Renal cortex interstitium (tissue), 11 donors: ENCODE measurements around the gene PARVB. TPM values are rescaled to one million over a fixed set of nuclear protein-coding genes. Genes with fewer than 3 reads are reported as not detected.
"Not testable (repeated sequence)": the region's sequence is repeated elsewhere in the genome, so short reads cannot be mapped to it uniquely, and the experiment has no call there.

Experiments used
- DNase-seq, 11 donors: peaks; one replicate each; pipeline ENCODE4 v3.0.0-alpha.2; 2013; ENCODE audit warnings: low read depth in 9 of 11, low spot score in 4 of 11; ENCODE audit errors: extremely low read depth in 1 of 11
- polyA plus RNA-seq, 3 donors: library from polyadenylated mRNA; unstranded; fragments of 120-200 nt; gene quantifications; one replicate each; pipeline ENCODE4 v1.2.1, GENCODE V29; 2013; ENCODE audit not compliant: insufficient read length in 3 of 3

The PARVB gene
- polyA plus RNA-seq, 3 donors, result 16.2 to 21.7 (median 20.2) TPM

DNA sequence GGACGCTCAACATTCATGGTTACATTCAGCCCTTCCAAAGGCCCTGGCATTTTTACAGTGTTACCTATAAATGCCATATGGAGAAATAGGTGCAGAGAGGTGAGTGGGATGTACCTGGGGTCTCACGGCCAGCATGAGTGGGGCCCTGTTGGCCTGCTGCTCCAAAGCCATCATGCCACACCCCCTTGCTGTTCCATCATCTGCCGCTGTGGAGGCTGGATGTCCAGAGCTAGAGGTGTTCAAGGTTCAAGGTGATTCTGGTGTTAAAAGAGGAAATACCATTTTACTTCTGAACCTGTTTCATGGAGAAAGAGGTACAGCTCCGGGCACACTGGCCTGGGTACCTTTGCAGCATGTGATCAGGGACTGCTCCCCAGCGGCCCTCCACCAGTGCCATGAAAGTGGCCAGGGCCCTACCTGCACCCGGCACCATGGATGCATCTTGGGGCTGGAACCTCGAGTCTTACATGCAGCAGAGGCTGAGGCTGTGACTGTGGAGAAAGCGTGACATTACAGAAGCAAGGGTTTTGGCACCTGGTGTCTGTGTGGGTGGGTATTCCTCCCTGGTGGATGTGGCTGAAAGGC lies 68.6 kb downstream of the PARVB start:
- DNase-seq, result no peak

GRCh38 chr22:44093791-44094190 lies 69.7 kb downstream of the PARVB start:
- no peak for DNase-seq

DNA sequence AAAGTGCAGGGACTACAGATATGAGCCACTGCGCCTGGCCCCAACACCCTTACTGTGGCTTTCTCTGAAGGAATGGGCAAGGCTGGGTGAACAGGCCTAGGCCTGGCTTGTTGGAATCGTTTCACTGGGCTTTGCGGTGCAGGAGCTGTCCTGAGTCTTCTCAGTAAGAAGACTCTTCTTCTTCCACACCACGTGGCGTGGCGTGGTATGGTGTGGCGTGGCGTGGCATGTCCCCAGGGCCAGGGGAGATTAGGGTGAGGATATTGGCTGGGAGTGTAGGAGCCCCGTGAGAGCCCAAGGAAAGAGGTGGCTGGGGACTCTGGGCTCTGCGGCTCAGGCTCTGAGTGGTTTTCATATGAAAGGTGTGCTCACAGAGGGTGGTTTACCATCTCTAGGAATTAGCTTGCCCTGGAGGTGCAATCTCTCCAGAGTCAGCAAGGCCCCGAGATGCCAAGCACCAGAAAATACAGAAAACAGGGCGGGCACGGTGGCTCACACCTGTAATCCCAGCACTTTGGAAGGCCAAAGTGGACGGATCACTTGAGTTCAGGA lies 70.7 kb downstream of the PARVB start:
- no peak for DNase-seq

DNA sequence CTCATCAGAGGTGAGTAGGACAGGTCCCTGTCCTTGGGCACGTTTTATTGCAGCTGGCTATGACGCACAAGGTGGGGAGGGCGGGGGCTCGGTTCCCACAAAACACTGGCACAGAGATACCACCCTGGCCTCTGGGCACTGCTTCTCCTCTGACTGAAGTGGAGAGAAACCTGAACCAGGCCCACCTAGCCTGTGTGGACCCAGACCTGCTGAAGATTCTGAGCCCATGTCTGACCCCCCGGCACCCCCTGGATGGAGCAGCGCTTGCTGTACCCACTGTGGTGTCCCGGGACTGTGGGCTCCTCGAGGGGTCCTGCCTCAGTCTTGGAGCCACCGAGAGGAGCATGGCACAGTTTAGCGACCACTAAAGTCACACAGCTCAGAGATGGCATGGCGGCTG lies 72.6 kb downstream of the PARVB start:
- DNase-seq, result no peak

- DNase-seq, result no peak
Observed at GRCh38 chr22:44097263-44098020, 73.3 kb downstream of the PARVB start.

DNA sequence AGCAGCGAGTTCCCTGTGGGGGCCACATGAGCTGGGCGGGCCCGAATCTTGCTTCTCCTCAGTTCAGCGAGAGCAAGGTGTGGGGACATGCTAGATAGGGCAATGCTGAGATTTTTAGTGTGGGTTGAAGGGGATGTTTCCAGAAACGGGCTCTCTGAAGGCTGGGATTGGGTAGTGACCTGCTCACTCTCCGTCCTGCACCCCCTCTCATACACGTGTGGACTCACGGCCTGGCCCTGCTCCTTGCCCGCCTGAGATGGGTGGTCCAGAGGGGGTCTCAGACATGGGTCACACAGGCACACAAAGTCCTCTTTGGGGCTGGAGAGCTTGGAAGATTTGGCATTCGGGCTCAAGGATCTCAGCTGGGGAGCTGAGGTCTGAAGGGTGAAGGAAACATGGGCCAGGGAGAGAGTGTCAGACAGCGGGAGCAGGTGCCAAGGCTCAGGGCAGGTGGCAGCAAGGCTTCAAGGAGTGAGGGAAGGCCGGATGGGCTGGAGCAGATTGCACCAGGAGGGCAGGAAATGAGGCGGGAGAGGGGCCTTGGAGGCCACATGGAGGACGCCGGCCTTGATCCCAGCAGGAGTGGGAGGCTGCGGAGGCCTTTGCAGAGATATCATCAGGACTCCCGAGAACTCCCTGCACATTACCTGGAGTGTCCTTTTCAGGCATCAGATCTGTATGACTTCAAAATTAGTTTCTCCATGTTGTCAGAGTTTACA lies 74.1 kb downstream of the PARVB start:
- DNase-seq, result no peak

DNA sequence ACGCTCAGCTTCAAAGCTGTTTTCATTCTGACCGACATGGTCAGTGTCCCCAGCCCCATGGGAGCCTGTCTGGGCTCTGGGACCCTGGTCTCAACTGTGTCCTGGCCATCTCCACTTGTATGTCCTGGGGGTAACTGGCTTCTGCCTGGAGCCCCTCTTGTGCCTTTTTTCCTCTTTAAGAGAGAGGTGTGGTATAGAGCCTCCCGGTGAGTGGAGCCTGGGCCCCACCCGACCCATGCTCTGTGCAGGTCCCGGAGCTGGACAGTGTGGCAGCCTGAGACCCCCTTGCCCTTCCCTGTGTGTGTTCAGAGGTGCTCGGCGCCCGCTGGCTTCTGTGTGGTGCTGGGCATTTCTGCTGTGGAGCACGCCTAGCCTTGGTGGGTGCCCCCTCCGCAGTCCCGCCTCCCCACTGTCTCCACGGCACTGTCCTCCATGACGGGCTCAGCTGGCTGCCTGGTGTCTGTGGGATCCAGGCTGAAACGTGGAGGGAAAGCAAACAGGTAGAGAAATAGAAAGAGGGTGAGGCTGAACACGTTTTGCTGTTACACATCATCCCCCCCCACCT lies 74.9 kb downstream of the PARVB start:
- DNase-seq, result no peak

GRCh38 chr22:44099696-44100095 lies 75.6 kb downstream of the PARVB start:
- no peak for DNase-seq

DNA sequence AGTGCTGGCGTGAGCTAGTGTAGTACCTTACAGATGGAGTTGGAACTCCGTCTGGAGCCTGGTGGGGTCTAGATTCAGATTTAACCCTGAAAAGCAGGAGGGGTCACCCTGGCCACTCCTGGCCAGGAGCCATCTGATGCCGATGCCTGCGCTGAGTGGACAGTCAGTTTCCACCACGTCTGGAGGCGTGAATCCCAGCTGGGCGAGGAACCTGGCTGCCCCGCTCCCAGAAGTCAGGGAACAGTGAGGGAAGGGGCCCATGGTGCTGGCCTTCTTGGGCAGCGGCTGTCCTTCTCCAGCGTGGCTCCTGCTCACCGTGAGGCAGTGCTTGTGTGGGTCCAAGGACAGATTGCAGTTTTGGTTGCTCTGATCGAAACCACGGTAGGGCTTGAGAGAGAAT lies 76.3 kb downstream of the PARVB start:
- no peak for DNase-seq

DNA sequence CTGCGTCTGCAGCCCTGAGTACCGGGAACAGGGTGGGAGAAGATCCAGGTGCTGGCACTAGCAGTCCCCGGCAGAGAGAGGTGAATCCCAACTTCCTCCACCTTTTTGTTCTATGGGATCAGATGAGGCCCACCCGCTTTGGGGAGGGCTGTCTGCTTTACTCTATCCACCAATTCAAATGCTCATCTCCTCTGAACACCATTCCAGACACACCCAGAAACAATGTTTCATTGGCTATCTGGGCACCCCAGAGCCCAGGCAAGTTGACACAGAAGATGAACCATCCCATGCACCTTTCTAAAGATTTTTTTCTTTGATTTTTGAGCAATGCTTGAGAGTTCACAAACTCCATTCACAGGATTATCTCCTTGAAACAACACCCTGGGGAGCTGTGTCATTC lies 78.0 kb downstream of the PARVB start:
- no peak for DNase-seq

GRCh38 chr22:44102856-44103255 lies 78.8 kb downstream of the PARVB start:
- DNase-seq, result no peak

- no peak for DNase-seq
Observed at GRCh38 chr22:44103735-44104480, 79.8 kb downstream of the PARVB start.

DNA sequence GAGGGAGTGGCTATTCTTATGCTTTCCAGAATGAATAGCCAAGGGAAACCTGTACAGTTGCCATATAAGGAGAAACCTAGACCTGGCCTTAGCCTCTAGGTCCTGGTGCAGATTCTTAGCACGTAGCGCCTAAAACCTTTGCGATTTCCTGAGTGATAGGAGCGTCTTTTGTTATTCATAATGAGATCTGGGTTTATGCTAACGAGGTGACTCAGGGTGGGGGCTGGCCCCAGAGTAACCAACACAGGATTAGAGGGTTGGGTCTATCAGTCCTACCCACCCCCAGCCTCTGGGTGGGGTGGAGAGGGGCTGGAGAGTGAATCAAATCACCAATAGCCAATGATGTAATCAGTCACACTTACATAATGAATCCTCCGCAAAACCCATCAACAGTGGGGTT lies 83.2 kb downstream of the PARVB start:
- DNase-seq, result no peak

DNA sequence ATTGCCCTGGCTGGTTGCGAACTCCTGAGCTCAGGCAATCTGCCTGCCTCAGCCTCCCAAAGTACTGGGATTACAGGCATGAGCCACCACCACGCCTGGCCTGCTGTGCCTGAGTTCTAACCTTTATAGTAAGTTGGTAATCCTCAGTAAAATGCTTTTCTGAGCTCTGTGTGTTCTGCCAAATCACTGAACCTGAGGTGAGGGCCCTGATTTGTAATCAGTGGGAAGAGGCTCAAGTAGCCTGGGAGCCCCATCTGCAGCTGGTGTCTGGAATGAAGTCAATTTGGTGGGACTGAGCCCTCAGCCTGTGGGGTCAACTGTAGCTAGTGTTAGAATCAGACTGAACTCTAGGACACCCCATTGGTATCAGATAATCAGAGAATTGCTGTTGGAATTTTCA lies 84.0 kb downstream of the PARVB start:
- no peak for DNase-seq

DNA sequence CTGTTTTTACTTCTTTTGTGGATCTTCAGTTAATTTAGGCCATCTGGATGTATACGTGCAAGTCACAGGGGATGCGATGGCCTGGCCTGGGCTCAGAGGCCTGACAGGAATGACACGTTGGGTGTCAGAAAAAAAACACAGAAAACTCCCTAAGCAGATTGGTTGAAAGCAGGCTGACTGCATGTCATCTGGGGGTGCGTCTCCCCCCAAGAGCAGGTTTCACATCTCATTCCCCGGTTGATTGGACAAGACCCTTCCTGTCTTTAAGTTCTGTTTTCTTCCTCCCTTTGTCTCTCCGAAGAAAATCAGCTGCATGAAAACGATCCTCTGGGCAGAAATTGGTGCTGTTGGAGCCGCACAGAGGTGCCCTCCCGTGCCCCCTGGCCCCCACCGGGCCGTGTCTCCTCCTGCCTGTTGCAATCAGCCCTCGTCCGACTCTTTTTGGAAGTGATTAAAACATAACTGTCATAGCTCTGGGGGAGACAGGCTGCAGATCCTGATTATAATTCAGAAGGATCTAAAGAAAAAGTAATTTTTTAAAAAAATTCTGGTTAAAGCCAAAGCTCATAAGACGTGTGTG lies 84.8 kb downstream of the PARVB start:
- no peak for DNase-seq

- DNase-seq, result no peak
Observed at GRCh38 chr22:44109416-44109815, 85.3 kb downstream of the PARVB start.

- not testable (repeated sequence) for DNase-seq
Observed at GRCh38 chr22:44110656-44111055, 86.6 kb downstream of the PARVB start.

DNA sequence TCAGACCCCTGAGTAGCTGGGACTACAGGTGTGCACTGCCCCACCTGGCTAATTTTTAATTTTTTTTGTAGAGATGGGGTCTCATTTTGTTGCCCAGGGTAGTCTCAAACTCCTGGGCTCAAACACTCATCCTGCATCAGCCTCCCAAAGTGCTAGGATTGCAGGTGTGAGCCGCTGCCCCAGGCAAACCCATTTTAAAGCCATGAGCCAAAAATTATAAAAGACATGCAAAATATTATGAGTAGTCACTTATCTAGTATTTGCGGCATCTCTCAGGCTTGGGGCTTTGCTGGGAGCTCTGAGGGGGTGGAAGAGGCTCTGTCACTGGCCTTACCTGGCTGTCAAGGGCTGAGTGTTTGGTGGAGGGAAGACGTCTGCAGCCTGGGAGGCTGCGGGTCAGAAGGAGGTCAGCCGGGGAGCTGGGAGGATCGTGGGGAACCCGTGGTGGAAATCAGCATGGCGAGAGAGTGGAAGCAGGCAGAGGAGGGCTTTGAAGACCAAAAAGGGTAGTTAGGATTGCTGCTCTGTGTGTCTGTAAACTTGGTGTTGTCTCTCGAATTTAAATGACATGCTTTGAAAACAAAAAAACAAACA lies 87.6 kb downstream of the PARVB start:
- no peak for DNase-seq
